GM12878 (cell line): ENCODE data around the gene ANGPTL2. TPM values are rescaled to one million over a fixed set of nuclear protein-coding genes. Genes with fewer than 3 reads are reported as not detected.

Experiments used
- ATAC-seq: fragments of 200-7000 bp; cut with Tn5 transposase; 3 replicates; pipeline ENCODE4 v1.9.1; 2020; ENCODE audit warnings: mild to moderate bottlenecking, moderate library complexity
- BruUV-seq: library from RNA; stranded (reverse); fragments of 400-500 nt; replicated peaks from 2 replicates; lab custom pipeline; 2021; lab: Mats Ljungman, UMichigan
- CTCF ChIA-PET: fragments of 300-600 bp; sonication (Branson Sonifier 250); formaldehyde crosslinking; extraction: SDS; loops from one replicate; lab custom pipeline; 2021; ENCODE audit warnings: inconsistent platforms; lab: Yijun Ruan, JAX
- POLR2A ChIA-PET: fragments of 350-600 bp; formaldehyde crosslinking; extraction: SDS; loops from one replicate; lab custom pipeline; 2021; ENCODE audit warnings: inconsistent platforms; lab: Charles Lee
- RAD21 ChIA-PET: fragments of 300-600 bp; sonication (Branson Sonifier 250); formaldehyde crosslinking; loops from one replicate; lab custom pipeline; 2023; ENCODE audit warnings: antibody characterized with exemption; ENCODE audit not compliant: unreplicated experiment; lab: Charles Lee
- SMC1A ChIA-PET: fragments of 300-600 bp; sonication (Branson Sonifier 250); formaldehyde crosslinking; loops from one replicate; lab custom pipeline; 2023; ENCODE audit not compliant: unreplicated experiment, uncharacterized antibody; lab: Charles Lee
- DNase-seq: peaks from one replicate; pipeline ENCODE4 v3.0.0-alpha.2; 2011; ENCODE audit warnings: low read depth, low spot score
- FAIRE-seq: peaks from 3 replicates; lab custom pipeline; 2011; peaks lifted over from hg19 to GRCh38; lab: Jason Lieb, UNC
- H2AFZ ChIP-seq: 2 replicates; pipeline ENCODE4 v1.6.0; 2011; ENCODE audit warnings: low read depth, low read length, control low read depth; ENCODE audit not compliant: control insufficient read depth
- H3K27ac ChIP-seq: 2 replicates; pipeline ENCODE4 v1.5.1; 2011; ENCODE audit warnings: control low read depth; ENCODE audit not compliant: control insufficient read depth, insufficient read depth
- H3K27me3 ChIP-seq, 2 experiments: replicated peaks in 1 of 2; 2 replicates each; pipeline versions ENCODE4 v1.6.0 to v1.6.1; 2011; ENCODE audit warnings: low read length in 1 of 2; ENCODE audit not compliant: control insufficient read depth in 2 of 2, insufficient read depth in 2 of 2
- H3K36me3 ChIP-seq, 2 experiments: 2 replicates each; pipeline ENCODE4 v1.5.1; 2011; ENCODE audit warnings: low read length in 1 of 2; ENCODE audit not compliant: control insufficient read depth in 2 of 2, insufficient read depth in 2 of 2
- H3K4me1 ChIP-seq: 2 replicates; pipeline ENCODE4 v1.6.1; 2011; ENCODE audit warnings: mild to moderate bottlenecking, low read length, moderate library complexity, mixed read lengths; ENCODE audit not compliant: control insufficient read depth, insufficient read depth
- H3K4me2 ChIP-seq: 2 replicates; pipeline ENCODE4 v1.6.0; 2011; ENCODE audit warnings: control low read depth; ENCODE audit not compliant: control insufficient read depth, insufficient read depth
- H3K4me3 ChIP-seq: fragments of 200-600 bp; sonication (generic); 2 replicates; pipeline ENCODE4 v1.5.1; 2016
- H3K79me2 ChIP-seq: 2 replicates; pipeline ENCODE4 v1.6.0; 2011; ENCODE audit warnings: low read length; ENCODE audit not compliant: control insufficient read depth, insufficient read depth
- H3K9ac ChIP-seq: 2 replicates; pipeline ENCODE4 v1.8.0; 2011; ENCODE audit warnings: low read length, control low read depth, mixed read lengths; ENCODE audit not compliant: control insufficient read depth, insufficient read depth
- H3K9me3 ChIP-seq: replicated peaks from 3 replicates; pipeline ENCODE4 v1.5.1; 2011; ENCODE audit warnings: mild to moderate bottlenecking, low read length; ENCODE audit not compliant: control insufficient read depth, insufficient read depth
- H4K20me1 ChIP-seq: 2 replicates; pipeline ENCODE4 v1.6.0; 2011; ENCODE audit not compliant: control insufficient read depth, insufficient read depth
- BCL11A ChIP-seq: IDR thresholded peaks from 2 replicates; pipeline ENCODE4 v1.6.1; 2011; ENCODE audit warnings: low read depth, low read length
- BCL3 ChIP-seq: IDR thresholded peaks from 2 replicates; pipeline ENCODE4 v1.6.1; 2011; ENCODE audit warnings: borderline replicate concordance, low read depth, mild to moderate bottlenecking, moderate library complexity, low read length; ENCODE audit not compliant: insufficient read depth, poor library complexity, severe bottlenecking
- CEBPB ChIP-seq, 2 experiments: fragments of 150-350 bp in 1 of 2; IDR thresholded peaks; 2 replicates each; pipeline ENCODE4 v1.6.1; 2012 to 2014; ENCODE audit warnings: low read depth in 2 of 2, low read length in 2 of 2, borderline replicate concordance in 1 of 2, inconsistent platforms in 1 of 2
- CHD2 ChIP-seq: IDR thresholded peaks from 2 replicates; pipeline ENCODE4 v1.6.1; 2011; ENCODE audit warnings: low read depth, low read length, improper control_type of control experiment, borderline replicate concordance
- CREB1 ChIP-seq: IDR thresholded peaks from 2 replicates; pipeline ENCODE4 v1.6.1; 2012; ENCODE audit warnings: low read depth, mild to moderate bottlenecking, inconsistent platforms
- CREM ChIP-seq: IDR thresholded peaks from 2 replicates; pipeline ENCODE4 v1.6.1; 2014; ENCODE audit warnings: antibody characterized with exemption, low read depth
- DPF2 ChIP-seq: fragments of 450-650 bp; IDR thresholded peaks from 2 replicates; pipeline ENCODE4 v1.6.1; 2017; ENCODE audit warnings: mild to moderate bottlenecking
- EGR1 ChIP-seq, 2 experiments: IDR thresholded peaks; 1 replicate in 1 of 2; 2 replicates in 1 of 2; pipeline ENCODE4 v1.6.1; 2011 to 2012; ENCODE audit warnings: low read depth in 2 of 2, low read length in 2 of 2, borderline replicate concordance in 1 of 2, mild to moderate bottlenecking in 1 of 2, moderate library complexity in 1 of 2
- HCFC1 ChIP-seq: fragments of 150-350 bp; IDR thresholded peaks from 2 replicates; pipeline ENCODE4 v1.6.1; 2014; ENCODE audit warnings: low read length
- HDGF ChIP-seq: fragments of 450-650 bp; IDR thresholded peaks from 2 replicates; pipeline ENCODE4 v1.6.1; 2016; ENCODE audit warnings: antibody characterized with exemption
- IRF4 ChIP-seq: IDR thresholded peaks from 2 replicates; pipeline ENCODE4 v1.6.1; 2011; ENCODE audit warnings: low read depth, low read length
- JUNB ChIP-seq: IDR thresholded peaks from 2 replicates; pipeline ENCODE4 v1.6.1; 2016; ENCODE audit warnings: antibody characterized with exemption, mild to moderate bottlenecking
- MAX ChIP-seq: IDR thresholded peaks from 2 replicates; pipeline ENCODE4 v1.6.1; 2012; ENCODE audit warnings: low read depth, low read length, improper control_type of control experiment
- MEF2A ChIP-seq: IDR thresholded peaks from 2 replicates; pipeline ENCODE4 v1.6.1; 2011; ENCODE audit warnings: low read depth, mild to moderate bottlenecking, low read length, moderate library complexity; ENCODE audit not compliant: insufficient read depth
- RAD21 ChIP-seq: IDR thresholded peaks from 2 replicates; pipeline ENCODE4 v1.6.1; 2011; ENCODE audit warnings: mild to moderate bottlenecking, low read depth, low read length, moderate library complexity; ENCODE audit not compliant: insufficient read depth
- RAD51 ChIP-seq: fragments of 450-650 bp; IDR thresholded peaks from 2 replicates; pipeline ENCODE4 v1.6.1; 2016; ENCODE audit warnings: moderate library complexity, mild to moderate bottlenecking, inconsistent platforms
- RB1 ChIP-seq: fragments of 450-650 bp; formaldehyde crosslinking; IDR thresholded peaks from 2 replicates; pipeline ENCODE4 v1.6.1; 2017; ENCODE audit warnings: mild to moderate bottlenecking, borderline replicate concordance
- TAF1 ChIP-seq: IDR thresholded peaks from 2 replicates; pipeline ENCODE4 v1.6.1; 2011; ENCODE audit warnings: mild to moderate bottlenecking, low read depth, low read length, borderline replicate concordance
- YY1 ChIP-seq: IDR thresholded peaks from 2 replicates; pipeline ENCODE4 v1.6.1; 2011; ENCODE audit warnings: low read depth, mild to moderate bottlenecking, low read length
- ZBED1 ChIP-seq: IDR thresholded peaks from 2 replicates; pipeline ENCODE4 v1.6.1; 2016; ENCODE audit warnings: borderline replicate concordance
- ZNF207 ChIP-seq: fragments of 450-650 bp; IDR thresholded peaks from 2 replicates; pipeline ENCODE4 v1.6.1; 2014; ENCODE audit warnings: antibody characterized with exemption, mild to moderate bottlenecking, borderline replicate concordance
- WGBS: methylation state at CpG from one replicate; pipeline ENCODE4 v1.1.6; 2016; ENCODE audit warnings: low lambda C conversion rate; ENCODE audit not compliant: insufficient replicate concordance, insufficient coverage; ENCODE audit errors: missing lambda C conversion rate; 5-methylcytosine and 5-hydroxymethylcytosine counted together
- in situ Hi-C: fragments of 300-500 bp; cut with MboI; formaldehyde crosslinking; loops from 9 replicates; pipeline ENCODE4 v1.14.3; 2018; ENCODE audit warnings: mixed read lengths
- intact Hi-C: fragments of 100-400 bp; cut with micrococcal nuclease; formaldehyde crosslinking; loops from one replicate; pipeline ENCODE4 v1.14.2; 2022; ENCODE audit not compliant: unreplicated experiment
- polyA plus RNA-seq, 11 experiments: library from polyadenylated mRNA; depleted of rRNA in 4 of 11; unstranded in 6 of 11; stranded (reverse) in 5 of 11; fragments of >200 nt; fragmentation: Nextera tagmentation in 4 of 11; fragmentation: Illumina TruSeq in 1 of 11; extraction: Ambion mirVana in 4 of 11; extraction: Trizol in 1 of 11; gene quantifications; 1 replicate in 1 of 11; 2 replicates in 10 of 11; pipeline versions ENCODE4 v1.2.1 to v1.2.3, GENCODE V29; 2011 to 2016; ENCODE audit warnings: inconsistent platforms in 2 of 11, missing spikeins in 2 of 11, low read depth in 1 of 11
- total RNA-seq, 4 experiments: library from RNA; depleted of rRNA in 3 of 4; stranded (reverse); fragments of >200 nt in 3 of 4; fragmentation: Illumina TruSeq in 1 of 4; extraction: Trizol in 1 of 4; gene quantifications; 2 replicates each; pipeline versions ENCODE4 v1.2.1 to v1.2.3, GENCODE V29; 2013 to 2021

The ANGPTL2 gene
- total and polyA plus RNA-seq, 10 of the 15 experiments (the other 5 are each of a cell fraction or from before 2014, with no cell fraction given) = 0.13 to 2.6 (median 0.82) TPM; not detected in 1

GRCh38 chr9:127154390-127155191 is 32.2 kb upstream of the ANGPTL2 start:
- intact Hi-C loops = loop anchor here (1.0 kb wide), 1 partner anchor 12 kb away; no protein-coding TSS in a partner anchor
- peak; percentile 40; the same call in 1 of the 2 replicates for TF ChIP-seq CREB1
- no peak for TF ChIP-seq BCL11A
- TF ChIP-seq RAD51 = no peak
- TF ChIP-seq HDGF = no peak
- TF ChIP-seq EGR1 (IDR thresholded peaks at IDR 0.05; ENCODE audit: borderline replicate concordance in 1 of 2, low read depth in 2 of 2, low read length in 2 of 2) = no peak
- no peak for TF ChIP-seq TAF1
- TF ChIP-seq ZNF207 = no peak
- TF ChIP-seq MAX = no peak
- peak; percentile 68 for TF ChIP-seq JUNB
- TF ChIP-seq HCFC1 = no peak
- no peak for TF ChIP-seq RB1
- peak; percentile 94 for TF ChIP-seq DPF2
- TF ChIP-seq ZBED1 = no peak
- peak in 1 of 2 experiments; percentile 35; a peak in 1 of 4 replicates for TF ChIP-seq CEBPB (IDR thresholded peaks at IDR 0.05; ENCODE audit: borderline replicate concordance in 1 of 2, low read depth in 2 of 2, low read length in 2 of 2)
- TF ChIP-seq CREM = peak; percentile 10; the same call in 1 of the 2 replicates
- TF ChIP-seq RAD21 = peak; percentile 28; the same call in 1 of the 2 replicates
- 0 out of 2 replicates have a peak, but pooled peaks have one; percentile 5 for TF ChIP-seq MEF2A
- peak; percentile 11 for TF ChIP-seq BCL3
- TF ChIP-seq IRF4 = peak; percentile 22; the same call in 1 of the 2 replicates
- peak; percentile 68; the same call in 1 of the 2 replicates for TF ChIP-seq CHD2
- no peak for TF ChIP-seq YY1

More at GRCh38 chr9:127154390-127155191, 32.2 kb upstream of the ANGPTL2 start:
- ChIA-PET SMC1A (interaction anchor here (0.8 to 28.4 kb wide), 19 partner anchors 11 to 188 kb away, joined by 3 to 812 read pairs (median 4); no protein-coding TSS in a partner anchor), POLR2A (interaction anchor here (0.8 to 3.0 kb wide), 7 partner anchors 12 to 94 kb away, joined by 3 to 23 read pairs (median 4); partner anchors contain the start of gene ANGPTL2), RAD21 (interaction anchor here (0.7 to 3.6 kb wide), 15 partner anchors 12 to 188 kb away, joined by 3 to 76 read pairs (median 6); partner anchors contain the start of gene ANGPTL2), CTCF (interaction anchor here (0.7 to 1.9 kb wide), 12 partner anchors 9 to 189 kb away, joined by 3 to 8 read pairs (median 4); no protein-coding TSS in a partner anchor)
- FAIRE-seq = peak; percentile 84
- peak overlapping the region; percentile 80 for H3K4me2 ChIP-seq
- peak overlapping the region; percentile 4; the same call in 1 of the 2 replicates for H3K4me3 ChIP-seq
- ATAC-seq = peak; percentile 80
- no peaks in the 10 kb centered on the region for H3K9me3 ChIP-seq
- H3K9ac ChIP-seq = peak overlapping the region; percentile 19
- no peaks in the 10 kb centered on the region for H4K20me1 ChIP-seq
- in situ Hi-C loops = no loop called here
- no peaks in the 10 kb centered on the region for H3K79me2 ChIP-seq
- H3K27ac ChIP-seq = peak overlapping the region; percentile 75
- TSS peak; percentile 69 for BruUV-seq
- peak; percentile 70 for DNase-seq
- under 1% methylated on average over 13 of the region's 13 CpGs for WGBS
- H3K36me3 ChIP-seq = no peaks in the 10 kb centered on the region; a peak in 1 of 4 replicates
- peaks cover 21% of the 10 kb centered on the region for H3K4me1 ChIP-seq
- H3K27me3 ChIP-seq = no peaks in the 10 kb centered on the region
- H2AFZ ChIP-seq = peak overlapping the region; percentile 30; the same call in 1 of the 2 replicates
